Right lobe of liver (tissue), 4 donors: Measurements from ENCODE around the gene B4GALT6.

Experiments used
- POLR2A ChIP-seq: fragments of 450-650 bp; IDR thresholded peaks from one replicate; pipeline ENCODE4 v1.6.1; 2017; ENCODE audit warnings: antibody characterized with exemption, mild to moderate bottlenecking
- TF ChIP-seq, protein P1 (sequence below), 4 donors: fragments of 200-600 bp in 3 of 4; fragments of 450-650 bp in 1 of 4; IDR thresholded peaks; one replicate each; pipeline versions ENCODE4 v1.5.1 to v1.8.0; 2016 to 2022; ENCODE audit warnings: antibody characterized with exemption in 4 of 4, mild to moderate bottlenecking in 2 of 4
- donor health status: DM: no; HTN: no; CAD: no.
- donor health status: DM: no; HTN: no; CAD: no.
- donor health status: DM: no; HTN: yes; CAD: no.

DNA sequence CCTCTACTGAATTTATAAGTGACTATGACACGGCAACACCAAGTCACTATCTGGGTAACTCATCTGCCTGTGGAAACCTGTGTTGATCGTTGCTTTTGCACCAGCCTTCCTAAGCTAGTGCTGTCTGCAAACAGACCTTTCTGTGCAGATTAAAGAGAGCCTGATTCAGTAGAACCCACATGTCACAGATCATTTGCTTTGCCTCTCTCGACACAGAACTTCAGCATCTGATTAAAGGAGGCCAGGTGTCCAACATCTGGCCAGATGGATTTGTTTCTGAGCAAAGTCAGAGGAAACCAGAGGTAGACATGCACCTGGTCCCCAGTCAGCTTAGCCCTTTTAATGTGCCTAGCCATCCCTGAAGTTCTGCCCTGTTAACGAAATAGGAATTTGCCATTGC, 107.7 kb downstream of the B4GALT6 start:
- no peak for TF ChIP-seq POLR2A
- TF ChIP-seq, protein P1, sequence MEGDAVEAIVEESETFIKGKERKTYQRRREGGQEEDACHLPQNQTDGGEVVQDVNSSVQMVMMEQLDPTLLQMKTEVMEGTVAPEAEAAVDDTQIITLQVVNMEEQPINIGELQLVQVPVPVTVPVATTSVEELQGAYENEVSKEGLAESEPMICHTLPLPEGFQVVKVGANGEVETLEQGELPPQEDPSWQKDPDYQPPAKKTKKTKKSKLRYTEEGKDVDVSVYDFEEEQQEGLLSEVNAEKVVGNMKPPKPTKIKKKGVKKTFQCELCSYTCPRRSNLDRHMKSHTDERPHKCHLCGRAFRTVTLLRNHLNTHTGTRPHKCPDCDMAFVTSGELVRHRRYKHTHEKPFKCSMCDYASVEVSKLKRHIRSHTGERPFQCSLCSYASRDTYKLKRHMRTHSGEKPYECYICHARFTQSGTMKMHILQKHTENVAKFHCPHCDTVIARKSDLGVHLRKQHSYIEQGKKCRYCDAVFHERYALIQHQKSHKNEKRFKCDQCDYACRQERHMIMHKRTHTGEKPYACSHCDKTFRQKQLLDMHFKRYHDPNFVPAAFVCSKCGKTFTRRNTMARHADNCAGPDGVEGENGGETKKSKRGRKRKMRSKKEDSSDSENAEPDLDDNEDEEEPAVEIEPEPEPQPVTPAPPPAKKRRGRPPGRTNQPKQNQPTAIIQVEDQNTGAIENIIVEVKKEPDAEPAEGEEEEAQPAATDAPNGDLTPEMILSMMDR (IDR thresholded peaks at IDR 0.05) = no peak
